Measurements from ENCODE around the gene MSH3. TPM values are rescaled to one million over a fixed set of nuclear protein-coding genes. Genes with fewer than 3 reads are reported as not detected.

MSH3 gene
- total RNA-seq, 4 donors from 2014 or later, result 11.0 to 15.0 (median 12.4) TPM

- DNase-seq (ENCODE audit: low spot score in 2 of 2), result no peak
- 86% methylated on average over 4 of the region's 4 CpGs for WGBS
These were observed 34.4 kb downstream of the MSH3 start for GRCh38 chr5:80688648-80689420.

GRCh38 chr5:80689627-80690026 lies 35.2 kb downstream of the MSH3 start:
- Histone ChIP-seq H3K4me3 (no peak overlapping the region), H3K36me3 (peaks cover 6% of the 10 kb centered on the region), H3K4me1 (no peaks in the 10 kb centered on the region), H3K27me3 (no peaks in the 10 kb centered on the region), H3K27ac (no peak overlapping the region), H3K9me3 (no peaks in the 10 kb centered on the region)
- TF ChIP-seq POLR2AphosphoS5 (IDR thresholded peaks at IDR 0.05) (no peak), POLR2A (IDR thresholded peaks at IDR 0.05) (no peak), CTCF (IDR thresholded peaks at IDR 0.05) (no peak), EP300 (IDR thresholded peaks at IDR 0.05) (no peak)
- WGBS, result 79% methylated on average over 4 of the region's 4 CpGs
- no peak for DNase-seq (ENCODE audit: low spot score in 2 of 2)

More at GRCh38 chr5:80688648-80689420, 34.4 kb downstream of the MSH3 start:
- no peak for TF ChIP-seq CTCF (IDR thresholded peaks at IDR 0.05)
- no peak for TF ChIP-seq EP300 (IDR thresholded peaks at IDR 0.05)
- TF ChIP-seq POLR2AphosphoS5 (IDR thresholded peaks at IDR 0.05), result no peak
- TF ChIP-seq POLR2A (IDR thresholded peaks at IDR 0.05), result no peak
- Histone ChIP-seq H3K27ac (no peak overlapping the region), H3K4me1 (no peaks in the 10 kb centered on the region), H3K4me3 (no peak overlapping the region), H3K9me3 (no peaks in the 10 kb centered on the region), H3K36me3 (peaks cover 6% of the 10 kb centered on the region), H3K27me3 (no peaks in the 10 kb centered on the region)

- no peak overlapping the region for H3K27ac ChIP-seq
- no peak for DNase-seq (ENCODE audit: low spot score in 2 of 2)
- no peak for TF ChIP-seq EP300 (IDR thresholded peaks at IDR 0.05)
- TF ChIP-seq POLR2AphosphoS5 (IDR thresholded peaks at IDR 0.05), result no peak
- TF ChIP-seq POLR2A (IDR thresholded peaks at IDR 0.05), result no peak
- TF ChIP-seq CTCF (IDR thresholded peaks at IDR 0.05), result no peak
- H3K4me3 ChIP-seq, result no peak overlapping the region
- H3K36me3 ChIP-seq, result no peaks in the 10 kb centered on the region
- no peaks in the 10 kb centered on the region for H3K4me1 ChIP-seq
- WGBS, result 85% methylated on average over 3 of the region's 3 CpGs
- no peaks in the 10 kb centered on the region for H3K27me3 ChIP-seq
- H3K9me3 ChIP-seq, result no peaks in the 10 kb centered on the region
These were observed 41.2 kb downstream of the MSH3 start for GRCh38 chr5:80695666-80696065.

GRCh38 chr5:80696450-80696849 lies 42.0 kb downstream of the MSH3 start:
- Histone ChIP-seq H3K4me1 (no peaks in the 10 kb centered on the region), H3K4me3 (no peak overlapping the region), H3K27me3 (no peaks in the 10 kb centered on the region), H3K27ac (no peak overlapping the region), H3K36me3 (no peaks in the 10 kb centered on the region), H3K9me3 (no peaks in the 10 kb centered on the region)
- DNase-seq (ENCODE audit: low spot score in 2 of 2), result no peak
- TF ChIP-seq CTCF (IDR thresholded peaks at IDR 0.05) (no peak), POLR2AphosphoS5 (IDR thresholded peaks at IDR 0.05) (no peak), EP300 (IDR thresholded peaks at IDR 0.05) (no peak), POLR2A (IDR thresholded peaks at IDR 0.05) (no peak)
- 97% methylated on average over 3 of the region's 3 CpGs for WGBS

- 80% methylated on average over 3 of the region's 3 CpGs for WGBS
- Histone ChIP-seq H3K36me3 (no peaks in the 10 kb centered on the region), H3K27me3 (no peaks in the 10 kb centered on the region), H3K27ac (no peak overlapping the region), H3K4me3 (no peak overlapping the region), H3K9me3 (no peaks in the 10 kb centered on the region), H3K4me1 (no peaks in the 10 kb centered on the region)
- no peak for DNase-seq (ENCODE audit: low spot score in 2 of 2)
- TF ChIP-seq EP300 (IDR thresholded peaks at IDR 0.05) (no peak), POLR2AphosphoS5 (IDR thresholded peaks at IDR 0.05) (no peak), POLR2A (IDR thresholded peaks at IDR 0.05) (no peak), CTCF (IDR thresholded peaks at IDR 0.05) (no peak)
These were observed 42.6 kb downstream of the MSH3 start for GRCh38 chr5:80697100-80697499.

All from suprapubic skin (tissue), 4 donors.